HG02852 (cell line): ENCODE measurements around the gene DCAF8.

ENCODE experiments used
- ATAC-seq: cut with Tn5 transposase; IDR thresholded peaks from one replicate; pipeline ENCODE4 v1.9.1; 2021; ENCODE audit warnings: mild to moderate bottlenecking, moderate library complexity; ENCODE audit not compliant: unreplicated experiment

Gene DCAF8

GRCh38 chr1:160227561-160227960, 34.8 kb downstream of the DCAF8 start:
- ATAC-seq, result no peak

GRCh38 chr1:160227034-160227433, 35.3 kb downstream of the DCAF8 start:
- no peak for ATAC-seq

GRCh38 chr1:160226623-160227022, 35.7 kb downstream of the DCAF8 start:
- no peak for ATAC-seq

GRCh38 chr1:160225345-160225744, 37.0 kb downstream of the DCAF8 start:
- no peak for ATAC-seq

- no peak for ATAC-seq
These were observed 37.7 kb downstream of the DCAF8 start for GRCh38 chr1:160224606-160225005.

GRCh38 chr1:160222546-160222945, 39.8 kb downstream of the DCAF8 start:
- ATAC-seq, result no peak

GRCh38 chr1:160221089-160221488, 41.3 kb downstream of the DCAF8 start:
- no peak for ATAC-seq

GRCh38 chr1:160220301-160220700, 42.0 kb downstream of the DCAF8 start:
- ATAC-seq, result no peak

- no peak for ATAC-seq
These were observed 43.1 kb downstream of the DCAF8 start for GRCh38 chr1:160219062-160219929.

GRCh38 chr1:160217481-160218051, 44.8 kb downstream of the DCAF8 start:
- ATAC-seq, result no peak

GRCh38 chr1:160216301-160216700, 46.0 kb downstream of the DCAF8 start:
- ATAC-seq, result no peak

GRCh38 chr1:160214481-160215140, 47.7 kb downstream of the DCAF8 start:
- ATAC-seq, result no peak

GRCh38 chr1:160211046-160211790, 51.1 kb downstream of the DCAF8 start:
- ATAC-seq, result no peak

GRCh38 chr1:160210561-160210960, 51.8 kb downstream of the DCAF8 start:
- ATAC-seq, result no peak

- ATAC-seq, result no peak
These were observed 52.9 kb downstream of the DCAF8 start for GRCh38 chr1:160209321-160210046.

- ATAC-seq, result no peak
These were observed 53.6 kb downstream of the DCAF8 start for GRCh38 chr1:160208557-160209320.

- ATAC-seq, result no peak
These were observed 54.4 kb downstream of the DCAF8 start for GRCh38 chr1:160207771-160208556.

GRCh38 chr1:160207118-160207650, 55.2 kb downstream of the DCAF8 start:
- ATAC-seq, result no peak
